ENCODE data around the gene TXNL4A.

DNA sequence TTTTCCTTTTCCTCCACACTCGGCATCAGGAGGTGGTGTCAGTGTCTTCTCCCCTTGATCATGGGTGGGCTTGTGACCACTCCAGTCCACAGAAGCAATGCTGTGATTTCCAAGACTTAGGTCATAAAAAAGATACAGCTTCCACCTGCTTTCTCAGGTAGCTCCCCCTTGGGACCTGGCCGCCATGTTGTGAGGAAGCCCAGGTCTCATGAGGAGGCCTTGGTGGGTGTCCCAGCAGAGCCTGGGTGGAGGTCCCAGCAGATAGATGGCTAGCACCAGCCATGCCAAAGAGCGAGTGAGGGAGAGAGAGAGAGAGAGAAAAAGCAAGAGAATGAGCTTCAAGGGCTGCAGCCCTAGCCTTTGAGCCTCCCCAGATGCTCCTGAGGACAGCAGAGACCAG is 52.9 kb downstream of the TXNL4A start:
- TF ChIP-seq CTCF (conservative IDR thresholded peaks at IDR 0.05 in 1 of 2, IDR thresholded peaks at IDR 0.05 in 1 of 2; ENCODE audit: extremely low read depth in 1 of 2, insufficient read depth in 1 of 2, low read depth in 1 of 2, low read length in 2 of 2), result no peak
- no peak for TF ChIP-seq EZH2 (IDR thresholded peaks at IDR 0.05; ENCODE audit: borderline replicate concordance, low read length)

Measured in mammary epithelial cell (primary cell).